ENCODE data around the gene HDGFL2.

The HDGFL2 gene

DNA sequence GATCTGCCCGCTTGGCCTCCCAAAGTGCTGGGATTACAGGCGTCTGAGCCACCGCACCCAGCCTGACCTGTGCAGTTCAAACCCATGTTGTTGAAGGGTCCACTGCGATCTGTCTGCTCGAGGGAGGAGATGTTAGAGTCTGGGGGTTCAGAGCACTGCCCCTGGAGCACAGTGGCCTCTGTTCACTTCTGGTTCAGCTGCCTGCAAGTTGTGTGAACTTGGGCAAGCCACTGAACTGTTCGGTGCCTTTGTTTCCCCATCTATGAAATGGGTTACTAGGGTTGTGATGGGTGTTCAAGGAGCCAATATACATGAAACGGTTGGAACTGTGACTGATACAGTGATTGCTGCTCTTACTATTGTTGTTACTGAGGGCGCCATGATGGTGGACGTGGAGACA lies 61.2 kb downstream of the HDGFL2 start:
- no peaks in the 10 kb centered on the region for H4K20me1 ChIP-seq (ENCODE audit: control insufficient read depth, insufficient read depth, low read depth, low read length)

DNA sequence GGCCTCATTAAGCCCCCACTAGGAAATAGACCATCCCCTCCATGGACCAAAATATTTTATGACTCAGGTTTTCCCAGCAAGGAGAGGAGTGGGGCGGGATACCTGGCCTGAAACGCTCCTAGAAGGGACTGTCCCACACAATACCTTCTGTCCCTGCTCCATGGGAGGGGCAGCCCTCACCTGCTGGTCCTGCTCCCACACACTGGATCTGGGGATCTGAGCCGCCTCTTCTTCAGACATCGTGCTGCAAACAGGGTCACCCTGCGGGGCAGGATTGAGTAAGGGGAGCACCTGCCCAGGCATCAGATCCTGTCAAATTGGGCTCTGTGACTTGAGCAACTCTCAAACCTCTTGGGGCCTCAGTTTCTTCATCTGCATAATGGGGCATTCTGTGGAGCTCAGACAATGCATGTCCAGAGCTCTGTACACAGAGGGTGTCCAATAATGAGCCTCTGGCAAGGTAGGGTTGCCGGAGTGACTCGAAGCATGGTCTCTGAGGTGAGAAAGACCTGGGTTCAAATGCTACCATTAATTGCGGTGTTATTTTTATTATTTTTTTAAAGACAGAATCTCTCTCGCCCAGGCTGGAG lies 61.8 kb downstream of the HDGFL2 start:
- Histone ChIP-seq H3F3A (ENCODE audit: control insufficient read depth, insufficient read depth) (no peaks in the 10 kb centered on the region), H3K4me1 (ENCODE audit: control insufficient read depth, low read length) (peaks cover 12% of the 10 kb centered on the region), H3K4me3 (ENCODE audit: low read length) (no peak overlapping the region), H3K36me3 (ENCODE audit: control insufficient read depth, low read length) (no peaks in the 10 kb centered on the region), H4K20me1 (ENCODE audit: control insufficient read depth, insufficient read depth, low read depth, low read length) (no peaks in the 10 kb centered on the region), H3K9me2 (replicated peaks; ENCODE audit: control insufficient read depth, low read length) (no peaks in the 10 kb centered on the region), H3K9me3 (ENCODE audit: control insufficient read depth, insufficient read depth, low read length) (no peaks in the 10 kb centered on the region), H3K27me3 (ENCODE audit: control insufficient read depth, low read length) (0 out of 2 replicates have a peak, but pooled peaks cover 2% of the 10 kb centered on the region), H3K27ac (ENCODE audit: low read depth, low read length) (no peak overlapping the region), H3K79me2 (ENCODE audit: control insufficient read depth, low read length) (no peaks in the 10 kb centered on the region), H3K4me2 (ENCODE audit: low read length) (no peak overlapping the region)
- TF ChIP-seq, protein P1, sequence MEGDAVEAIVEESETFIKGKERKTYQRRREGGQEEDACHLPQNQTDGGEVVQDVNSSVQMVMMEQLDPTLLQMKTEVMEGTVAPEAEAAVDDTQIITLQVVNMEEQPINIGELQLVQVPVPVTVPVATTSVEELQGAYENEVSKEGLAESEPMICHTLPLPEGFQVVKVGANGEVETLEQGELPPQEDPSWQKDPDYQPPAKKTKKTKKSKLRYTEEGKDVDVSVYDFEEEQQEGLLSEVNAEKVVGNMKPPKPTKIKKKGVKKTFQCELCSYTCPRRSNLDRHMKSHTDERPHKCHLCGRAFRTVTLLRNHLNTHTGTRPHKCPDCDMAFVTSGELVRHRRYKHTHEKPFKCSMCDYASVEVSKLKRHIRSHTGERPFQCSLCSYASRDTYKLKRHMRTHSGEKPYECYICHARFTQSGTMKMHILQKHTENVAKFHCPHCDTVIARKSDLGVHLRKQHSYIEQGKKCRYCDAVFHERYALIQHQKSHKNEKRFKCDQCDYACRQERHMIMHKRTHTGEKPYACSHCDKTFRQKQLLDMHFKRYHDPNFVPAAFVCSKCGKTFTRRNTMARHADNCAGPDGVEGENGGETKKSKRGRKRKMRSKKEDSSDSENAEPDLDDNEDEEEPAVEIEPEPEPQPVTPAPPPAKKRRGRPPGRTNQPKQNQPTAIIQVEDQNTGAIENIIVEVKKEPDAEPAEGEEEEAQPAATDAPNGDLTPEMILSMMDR (IDR thresholded peaks at IDR 0.05; ENCODE audit: low read depth, low read length, poor library complexity, severe bottlenecking) = no peak
- no peak for TF ChIP-seq EZH2phosphoT487 (IDR thresholded peaks at IDR 0.05; ENCODE audit: borderline replicate concordance, low read length)

More for the DNA sequence above, 61.2 kb downstream of the HDGFL2 start:
- H3K36me3 ChIP-seq (ENCODE audit: control insufficient read depth, low read length) = no peaks in the 10 kb centered on the region
- no peak overlapping the region for H3K27ac ChIP-seq (ENCODE audit: low read depth, low read length)
- 0 out of 2 replicates have a peak, but pooled peaks cover 2% of the 10 kb centered on the region for H3K27me3 ChIP-seq (ENCODE audit: control insufficient read depth, low read length)
- no peaks in the 10 kb centered on the region for H3K9me2 ChIP-seq (replicated peaks; ENCODE audit: control insufficient read depth, low read length)
- H3F3A ChIP-seq (ENCODE audit: control insufficient read depth, insufficient read depth) = no peaks in the 10 kb centered on the region
- H3K4me2 ChIP-seq (ENCODE audit: low read length) = no peak overlapping the region
- no peaks in the 10 kb centered on the region for H3K9me3 ChIP-seq (ENCODE audit: control insufficient read depth, insufficient read depth, low read length)
- H3K4me3 ChIP-seq (ENCODE audit: low read length) = no peak overlapping the region
- no peaks in the 10 kb centered on the region for H3K79me2 ChIP-seq (ENCODE audit: control insufficient read depth, low read length)
- no peak for TF ChIP-seq EZH2phosphoT487 (IDR thresholded peaks at IDR 0.05; ENCODE audit: borderline replicate concordance, low read length)
- TF ChIP-seq, protein P1 (IDR thresholded peaks at IDR 0.05; ENCODE audit: low read depth, low read length, poor library complexity, severe bottlenecking) = no peak
- peaks cover 12% of the 10 kb centered on the region for H3K4me1 ChIP-seq (ENCODE audit: control insufficient read depth, low read length)

DNA sequence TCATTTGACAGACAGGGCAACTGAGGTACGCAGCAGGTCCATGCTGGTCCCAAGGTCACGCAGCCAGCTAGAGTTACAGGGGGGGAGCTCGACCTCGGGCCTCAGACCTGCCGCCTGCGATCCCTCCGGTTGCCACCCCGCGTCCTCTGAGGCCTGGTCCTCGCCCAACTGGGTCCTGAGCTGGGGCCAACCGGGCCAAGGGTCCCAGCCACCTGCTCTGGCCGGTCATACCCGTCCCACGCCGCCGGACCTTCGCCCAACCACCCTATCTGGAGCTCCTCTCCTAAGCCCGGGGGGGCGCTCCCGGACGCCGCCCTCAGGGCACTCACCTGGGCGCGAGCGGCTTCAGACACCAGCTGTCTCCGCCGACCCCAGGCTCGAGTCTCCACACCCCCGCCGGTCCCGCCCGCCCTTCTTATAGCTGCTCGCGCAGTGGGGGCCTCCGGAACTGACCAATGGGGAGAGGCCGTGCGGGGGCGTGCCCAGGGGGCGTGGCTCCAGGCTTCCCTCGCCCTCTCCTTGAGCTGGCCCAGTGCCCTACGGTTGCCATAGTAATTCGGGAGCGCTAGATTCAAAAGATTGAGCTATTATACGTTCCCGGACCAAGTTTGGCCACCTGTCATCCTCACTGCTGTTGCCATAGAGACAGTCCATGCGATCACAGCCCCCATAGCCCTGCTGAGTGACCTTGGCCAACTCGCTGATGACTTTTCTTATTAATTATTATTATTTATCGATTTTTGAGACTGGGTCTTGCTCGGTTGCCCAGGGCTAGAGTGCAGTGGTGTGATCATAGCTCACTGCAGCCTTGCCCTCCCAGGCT lies 63.0 kb downstream of the HDGFL2 start, which contains the start of gene PLIN5:
TSS of gene PLIN5 (minus strand) at position 389 of the 823 bp plus-strand sequence. CDS start 1,150 bp downstream, outside the sequence.
- H3K4me3 ChIP-seq (ENCODE audit: low read length) = peak within 1 kb of the TSS; percentile 2; the same call in 1 of the 2 replicates
- no peaks in the 10 kb centered on the region for H3K9me2 ChIP-seq (replicated peaks; ENCODE audit: control insufficient read depth, low read length)

More for the DNA sequence above, 63.0 kb downstream of the HDGFL2 start, which contains the start of gene PLIN5:
- 0 out of 2 replicates have a peak, but pooled peaks cover 2% of the 10 kb centered on the region for H3K27me3 ChIP-seq (ENCODE audit: control insufficient read depth, low read length)
- peak within 1 kb of the TSS; percentile 1 for H3K4me2 ChIP-seq (ENCODE audit: low read length)
- H3K9me3 ChIP-seq (ENCODE audit: control insufficient read depth, insufficient read depth, low read length) = no peaks in the 10 kb centered on the region
- H3K36me3 ChIP-seq (ENCODE audit: control insufficient read depth, low read length) = no peaks in the 10 kb centered on the region
- TF ChIP-seq EZH2phosphoT487 (IDR thresholded peaks at IDR 0.05; ENCODE audit: borderline replicate concordance, low read length) = no peak
- TF ChIP-seq, protein P1 (IDR thresholded peaks at IDR 0.05; ENCODE audit: low read depth, low read length, poor library complexity, severe bottlenecking) = peak; percentile 17
- no peaks in the 10 kb centered on the region for H3K79me2 ChIP-seq (ENCODE audit: control insufficient read depth, low read length)
- H4K20me1 ChIP-seq (ENCODE audit: control insufficient read depth, insufficient read depth, low read depth, low read length) = no peaks in the 10 kb centered on the region
- H3K27ac ChIP-seq (ENCODE audit: low read depth, low read length) = no peak within 1 kb of the TSS
- H3F3A ChIP-seq (ENCODE audit: control insufficient read depth, insufficient read depth) = no peaks in the 10 kb centered on the region
- H3K4me1 ChIP-seq (ENCODE audit: control insufficient read depth, low read length) = peaks cover 18% of the 10 kb centered on the region

Data from DOHH2 (cell line).